ENCODE data around the gene NTN3. TPM values are rescaled to one million over a fixed set of nuclear protein-coding genes. Genes with fewer than 3 reads are reported as not detected.

Gene NTN3
- total and polyA plus RNA-seq, 8 donors = 1.7 to 6.7 (median 4.1) TPM; not detected in 1

DNA sequence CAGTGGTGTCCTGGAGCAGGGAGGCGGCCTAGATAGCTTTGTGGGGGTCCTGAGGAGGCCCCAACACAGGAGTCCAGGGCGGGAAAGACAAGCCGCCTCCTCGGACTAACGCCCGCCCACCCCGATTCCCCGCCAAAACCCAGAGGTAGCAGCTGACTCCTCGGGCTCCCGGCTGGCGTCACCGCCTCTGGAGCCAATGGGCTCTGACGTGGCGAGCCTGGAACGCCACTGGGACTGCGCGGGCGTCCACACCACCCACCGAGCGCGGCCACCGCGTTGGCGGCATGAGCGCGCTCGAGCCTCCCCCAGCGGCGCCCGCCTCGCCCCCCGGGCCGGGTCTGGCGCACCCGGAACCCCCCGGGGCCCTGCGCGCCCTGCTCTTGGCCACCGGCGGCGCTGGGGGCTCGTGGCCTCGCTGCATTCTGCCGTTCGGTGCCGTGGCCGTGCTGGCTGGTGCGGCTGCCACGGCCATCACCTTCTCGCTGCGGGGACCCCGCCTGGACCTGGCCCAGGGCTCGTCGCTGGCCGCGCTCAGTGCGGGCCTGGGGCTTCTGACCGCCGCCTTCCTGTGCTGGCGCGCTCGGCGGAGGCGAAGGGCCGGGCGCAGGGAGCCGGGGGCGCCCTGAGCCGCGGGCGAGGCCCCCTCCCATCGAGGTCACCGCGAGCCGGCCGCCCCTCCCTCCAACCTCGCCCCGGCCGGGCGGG is 3.4 kb upstream of the NTN3 start:
- Histone ChIP-seq H3K36me3 (no peaks in the 10 kb centered on the region), H3K4me1 (peaks cover 16 to 46% of the 10 kb centered on the region in 2 donors), H3K4me3 (peak overlapping the region; percentile 30 to 40), H3K27ac (peak overlapping the region in 1 of 2 donors; percentile 62), H3K9me3 (no peaks in the 10 kb centered on the region), H3K27me3 (peaks cover 0 to 64% of the 10 kb centered on the region in 2 donors)
- TF ChIP-seq, protein P1, sequence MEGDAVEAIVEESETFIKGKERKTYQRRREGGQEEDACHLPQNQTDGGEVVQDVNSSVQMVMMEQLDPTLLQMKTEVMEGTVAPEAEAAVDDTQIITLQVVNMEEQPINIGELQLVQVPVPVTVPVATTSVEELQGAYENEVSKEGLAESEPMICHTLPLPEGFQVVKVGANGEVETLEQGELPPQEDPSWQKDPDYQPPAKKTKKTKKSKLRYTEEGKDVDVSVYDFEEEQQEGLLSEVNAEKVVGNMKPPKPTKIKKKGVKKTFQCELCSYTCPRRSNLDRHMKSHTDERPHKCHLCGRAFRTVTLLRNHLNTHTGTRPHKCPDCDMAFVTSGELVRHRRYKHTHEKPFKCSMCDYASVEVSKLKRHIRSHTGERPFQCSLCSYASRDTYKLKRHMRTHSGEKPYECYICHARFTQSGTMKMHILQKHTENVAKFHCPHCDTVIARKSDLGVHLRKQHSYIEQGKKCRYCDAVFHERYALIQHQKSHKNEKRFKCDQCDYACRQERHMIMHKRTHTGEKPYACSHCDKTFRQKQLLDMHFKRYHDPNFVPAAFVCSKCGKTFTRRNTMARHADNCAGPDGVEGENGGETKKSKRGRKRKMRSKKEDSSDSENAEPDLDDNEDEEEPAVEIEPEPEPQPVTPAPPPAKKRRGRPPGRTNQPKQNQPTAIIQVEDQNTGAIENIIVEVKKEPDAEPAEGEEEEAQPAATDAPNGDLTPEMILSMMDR (IDR thresholded peaks at IDR 0.05) = no peak
- ATAC-seq = peak; percentile 75
- intact Hi-C loops (cut with DNase I) = no loop called here
- DNase-seq = peak in 3 of 4 donors; percentile 76 to 94 (median 80)

DNA sequence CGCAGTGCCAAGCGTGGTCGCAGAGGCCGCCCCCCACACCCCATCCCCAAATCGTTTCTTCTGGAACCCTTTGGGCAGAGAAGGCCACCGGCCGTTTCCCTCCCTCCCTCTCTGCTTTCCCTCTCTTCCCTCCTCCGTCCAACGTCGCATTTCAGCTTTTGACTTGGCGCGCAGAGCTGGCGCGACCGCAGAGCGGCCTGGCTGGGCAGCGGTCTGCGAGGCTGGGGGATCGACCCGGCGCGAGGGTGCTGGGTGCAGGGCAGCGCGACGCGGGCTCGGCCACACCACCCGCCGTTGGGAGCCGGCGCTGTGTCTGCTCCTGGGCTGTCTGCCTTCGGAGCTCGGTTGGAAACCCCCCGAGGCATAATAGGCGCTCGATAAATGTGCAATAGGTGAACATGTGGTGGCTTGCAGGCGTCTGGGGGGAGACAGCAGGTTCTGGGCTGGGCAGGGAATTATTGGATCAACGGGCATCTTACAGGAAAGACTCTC is 2.8 kb upstream of the NTN3 start:
- intact Hi-C loops (cut with DNase I) = no loop called here
- no peak for DNase-seq
- H3K4me3 ChIP-seq = peak overlapping the region; percentile 30 to 40
- no peaks in the 10 kb centered on the region for H3K36me3 ChIP-seq
- TF ChIP-seq, protein P1 (IDR thresholded peaks at IDR 0.05) = no peak
- peak; percentile 27 for ATAC-seq
- H3K27ac ChIP-seq = peak overlapping the region in 1 of 2 donors; percentile 62
- peaks cover 0 to 70% of the 10 kb centered on the region in 2 donors for H3K27me3 ChIP-seq
- peaks cover 18 to 52% of the 10 kb centered on the region in 2 donors for H3K4me1 ChIP-seq
- no peaks in the 10 kb centered on the region for H3K9me3 ChIP-seq

DNA sequence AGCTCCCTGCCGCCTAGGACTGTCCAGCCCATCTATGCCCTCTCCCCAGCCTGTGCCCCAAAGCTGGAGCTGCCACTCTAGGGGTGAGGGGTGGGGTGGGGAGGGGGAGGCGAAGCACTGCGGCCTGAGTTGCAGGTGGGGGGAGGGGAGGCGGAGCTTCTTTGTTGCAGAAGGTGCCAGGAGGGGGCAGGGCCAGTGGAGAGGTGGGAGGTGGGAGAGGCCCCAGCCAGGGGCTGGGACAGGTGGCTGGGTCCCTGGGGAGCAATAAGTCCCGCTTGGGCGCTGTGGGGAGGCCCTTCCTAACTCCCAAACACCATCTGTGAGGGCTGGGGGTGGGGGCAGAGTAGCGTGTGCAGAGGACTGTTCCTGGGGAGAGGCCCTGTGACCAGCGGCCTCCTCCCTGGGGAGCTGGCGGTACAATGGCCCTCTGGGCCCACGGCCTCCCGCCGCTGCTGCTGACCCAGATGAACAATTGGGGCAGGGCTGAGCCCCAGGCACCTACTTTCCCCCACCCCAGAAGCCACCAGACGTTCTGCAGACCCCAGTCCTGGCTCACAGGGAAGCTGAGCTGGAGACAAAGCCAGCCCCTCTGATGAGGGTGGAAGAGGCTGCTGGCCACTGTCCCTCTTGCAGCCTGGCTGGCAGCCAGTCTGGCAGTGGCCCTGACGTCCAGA is 2.2 kb upstream of the NTN3 start:
- H3K27me3 ChIP-seq = peaks cover 0 to 75% of the 10 kb centered on the region in 2 donors
- H3K27ac ChIP-seq = no peak overlapping the region
- intact Hi-C loops (cut with DNase I) = no loop called here
- H3K4me3 ChIP-seq = no peak overlapping the region
- no peaks in the 10 kb centered on the region for H3K9me3 ChIP-seq
- TF ChIP-seq, protein P1 (IDR thresholded peaks at IDR 0.05) = no peak
- H3K36me3 ChIP-seq = no peaks in the 10 kb centered on the region
- DNase-seq (peak in 1 of 4 donors; percentile 77), ATAC-seq (peak; percentile 10)
- H3K4me1 ChIP-seq = peaks cover 20 to 58% of the 10 kb centered on the region in 2 donors

- peaks cover 0 to 82% of the 10 kb centered on the region in 2 donors for H3K27me3 ChIP-seq
- H3K4me1 ChIP-seq = peaks cover 20 to 65% of the 10 kb centered on the region in 2 donors
- no peak for DNase-seq
- intact Hi-C loops (cut with DNase I) = no loop called here
- no peak for ATAC-seq
- no peaks in the 10 kb centered on the region for H3K9me3 ChIP-seq
- H3K4me3 ChIP-seq = no peak overlapping the region
- no peak overlapping the region for H3K27ac ChIP-seq
- TF ChIP-seq, protein P1 (IDR thresholded peaks at IDR 0.05) = no peak
- no peaks in the 10 kb centered on the region for H3K36me3 ChIP-seq
These were observed 1.5 kb upstream of the NTN3 start for GRCh38 chr16:2469399-2470233.

Data from left lung (tissue), 10 donors.